ENCODE results near the gene CCNY.
"Not testable (repeated sequence)": the region's sequence is repeated elsewhere in the genome, so short reads cannot be mapped to it uniquely, and the experiment has no call there.

Gene CCNY

DNA sequence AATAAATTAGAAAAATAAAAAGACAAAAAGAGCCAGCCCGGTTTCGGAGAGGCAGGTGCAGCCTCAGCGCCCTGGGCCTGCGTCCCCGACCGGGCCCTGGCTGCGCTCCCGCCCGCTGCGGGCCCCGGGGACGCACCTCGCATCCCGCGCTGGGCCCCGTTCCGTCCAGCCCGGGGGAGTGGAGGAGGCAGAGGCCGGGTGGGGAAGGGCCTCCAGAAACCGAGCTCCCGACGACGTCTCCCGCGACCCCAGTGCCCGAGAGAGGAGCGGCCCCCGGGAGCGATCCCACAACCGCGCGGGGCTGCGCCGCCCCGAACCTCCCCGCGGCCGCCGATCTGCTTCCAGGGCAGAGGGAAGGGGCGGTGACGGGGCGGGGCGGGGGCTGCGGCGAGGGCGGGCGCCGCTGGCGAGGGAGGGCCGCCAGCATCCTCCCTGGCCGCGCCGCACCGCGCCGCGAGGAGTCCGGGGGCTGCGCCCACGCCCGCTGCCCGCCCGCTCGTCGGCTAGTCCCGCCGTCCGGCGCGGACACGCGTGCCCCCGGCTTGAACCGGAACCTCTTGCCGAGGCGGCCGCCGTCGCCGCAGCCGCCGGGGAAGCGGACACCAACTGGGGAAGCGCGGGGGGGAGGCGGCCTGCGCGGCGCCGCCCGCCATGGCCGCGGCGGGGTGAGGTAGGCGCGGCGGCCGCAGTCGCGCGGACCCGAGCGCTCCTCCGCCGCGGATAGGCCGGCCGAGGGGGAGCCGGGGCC is at the start of gene CCNY:
CCNY (plus strand) TSS at position 426 of the 748 bp plus-strand sequence. CDS start 545 bp downstream, outside the sequence.
- DNase-seq (ENCODE audit: low read depth in 2 of 3, low spot score in 2 of 3): peak; percentile 57 to 66 (median 61)

DNA sequence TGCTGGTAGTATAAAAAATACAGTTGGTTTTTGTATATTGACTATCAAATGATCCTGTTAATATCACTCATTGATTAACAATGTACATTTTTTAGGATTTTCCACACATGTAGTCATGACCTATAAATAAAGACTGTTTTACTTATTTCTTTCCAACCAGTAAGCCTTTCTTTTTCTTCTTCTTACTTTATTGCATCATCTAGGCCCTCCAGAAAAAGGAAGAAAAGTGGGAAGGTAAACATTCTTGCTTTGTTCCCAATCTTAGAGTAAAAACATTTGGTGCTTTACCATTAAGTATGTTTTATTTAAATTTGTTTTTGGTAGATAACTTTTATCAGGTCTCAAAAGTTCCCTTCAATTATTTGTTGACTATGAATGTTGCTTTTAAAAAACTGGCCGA is 47.1 kb upstream of the CCNY start:
- no peak for DNase-seq (ENCODE audit: low read depth in 2 of 3, low spot score in 2 of 3)

DNA sequence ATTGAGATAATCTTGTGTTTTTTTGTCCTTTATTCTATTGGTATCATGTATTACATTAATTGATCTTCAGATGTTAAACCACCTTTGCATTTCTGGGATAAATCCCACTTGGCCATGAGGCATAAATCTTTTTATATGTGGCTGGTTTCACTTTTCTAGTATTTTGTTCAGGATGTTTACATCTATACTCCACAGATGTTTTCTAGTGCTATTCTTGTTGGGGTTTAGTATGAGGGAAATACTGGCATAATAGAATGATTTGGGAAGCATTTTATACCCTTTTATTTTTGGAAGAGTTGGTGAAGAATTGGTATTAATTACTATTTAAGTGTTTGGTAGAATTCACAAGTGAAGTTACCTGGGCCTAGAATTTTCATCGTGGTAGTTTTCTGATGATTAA is 41.8 kb upstream of the CCNY start:
- no peak for DNase-seq (ENCODE audit: low read depth in 2 of 3, low spot score in 2 of 3)

DNA sequence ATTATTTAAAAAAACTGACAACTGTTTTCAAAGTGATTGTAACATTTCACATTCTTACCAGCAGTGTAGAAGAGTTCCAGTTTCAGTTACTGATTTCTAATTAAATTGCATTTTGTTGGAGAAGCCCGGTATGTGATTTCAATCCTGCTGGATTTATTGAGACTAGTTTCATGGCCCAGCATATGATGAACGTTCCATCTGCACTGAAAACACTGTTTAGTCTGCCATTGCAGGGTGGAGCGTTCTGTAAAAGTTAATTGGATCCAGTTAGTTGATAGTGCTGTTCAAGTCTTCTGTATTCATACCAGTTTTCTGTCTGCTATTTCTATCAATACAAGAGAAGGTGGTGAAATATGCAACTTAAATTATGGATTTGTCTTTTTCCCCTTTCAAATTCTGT is 37.3 kb upstream of the CCNY start:
- no peak for DNase-seq (ENCODE audit: low read depth in 2 of 3, low spot score in 2 of 3)

DNA sequence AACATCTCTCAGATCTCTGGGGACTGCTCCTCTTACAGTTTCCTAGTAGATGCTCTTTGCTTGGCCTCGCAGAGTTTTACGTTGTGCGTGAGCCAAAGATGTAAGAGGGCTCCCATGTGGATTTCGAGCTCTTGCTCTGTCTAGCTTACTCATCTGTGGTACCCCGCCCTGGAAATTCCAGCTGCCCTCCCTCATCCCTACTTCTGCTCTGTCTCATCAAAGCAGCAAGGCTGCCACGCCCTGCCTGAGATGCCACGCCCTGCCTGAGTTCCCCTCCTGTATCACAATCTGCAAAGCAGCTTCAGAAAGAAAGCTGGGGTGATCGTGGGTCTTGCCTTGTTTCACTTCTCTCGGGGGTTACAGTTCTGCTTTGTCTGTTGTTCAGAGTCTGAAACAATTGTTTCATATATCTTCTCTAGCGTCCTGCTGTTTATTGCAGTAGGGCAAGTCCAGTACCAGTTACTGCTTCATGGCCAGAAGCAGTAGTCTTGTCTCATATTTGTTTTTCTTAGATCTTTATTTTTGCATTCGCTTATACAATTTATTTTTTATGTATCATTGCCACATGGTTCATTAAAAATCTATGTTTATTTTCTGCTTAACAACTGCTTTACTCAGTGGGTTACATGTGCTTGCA is 36.1 kb upstream of the CCNY start:
- DNase-seq (ENCODE audit: low read depth in 2 of 3, low spot score in 2 of 3): no peak

DNA sequence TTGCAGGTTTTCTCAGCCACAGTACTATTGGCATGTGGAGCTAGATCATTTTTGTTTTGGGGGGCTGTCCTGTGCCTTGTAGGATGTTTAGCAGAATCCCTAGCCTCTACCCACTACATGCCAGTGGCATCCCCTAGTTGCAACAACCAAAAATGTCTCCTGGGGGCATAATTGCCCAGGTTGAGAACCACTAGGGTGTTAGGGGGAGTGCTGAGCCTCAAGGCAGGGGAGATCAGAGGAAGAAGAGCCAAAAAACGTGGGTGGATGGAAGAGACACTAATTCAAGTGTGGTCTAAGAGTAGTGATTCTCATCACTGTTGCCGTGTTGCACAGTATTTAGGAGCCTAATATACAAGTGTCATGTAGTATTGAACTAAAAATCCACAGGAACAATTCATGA is 31.7 kb upstream of the CCNY start:
- no peak for DNase-seq (ENCODE audit: low read depth in 2 of 3, low spot score in 2 of 3)

DNA sequence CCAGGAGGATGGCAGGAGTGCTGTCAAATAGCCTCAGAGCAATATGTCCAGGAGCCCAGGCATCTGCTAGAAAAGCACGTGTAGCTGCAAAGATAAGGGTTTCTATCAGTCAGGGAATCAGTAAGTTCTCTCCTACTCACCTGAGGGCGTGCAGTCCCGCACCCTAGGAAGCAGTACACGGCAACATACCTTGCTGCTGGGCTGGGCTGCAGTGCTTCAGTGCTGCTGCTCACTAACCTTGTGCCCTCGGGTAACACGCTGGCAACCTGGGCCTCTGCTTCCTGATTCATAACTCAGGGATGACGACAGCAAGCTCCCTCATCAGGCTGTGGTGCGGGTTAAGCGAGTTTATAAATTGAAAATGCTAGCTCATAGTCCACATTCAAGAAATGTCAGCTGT is 29.5 kb upstream of the CCNY start:
- DNase-seq (ENCODE audit: low read depth in 2 of 3, low spot score in 2 of 3): no peak

DNA sequence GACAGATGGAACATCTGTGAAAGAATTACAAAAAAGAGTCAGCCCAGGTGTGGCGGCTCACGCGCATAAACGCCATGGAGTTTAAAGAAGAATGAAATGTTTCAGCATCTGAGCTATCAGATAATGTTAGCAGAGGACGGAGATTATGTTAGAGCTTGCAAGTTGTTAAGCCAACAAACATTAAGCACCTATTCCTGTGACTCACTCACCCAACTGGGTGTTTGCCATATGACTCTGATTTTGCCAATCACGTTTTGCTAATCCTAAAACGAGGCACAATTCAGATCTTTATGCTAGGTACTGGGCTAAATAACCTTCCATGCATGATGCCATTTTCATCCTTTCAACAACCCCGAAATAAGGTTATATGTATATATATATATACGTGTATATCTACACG is 29.0 kb upstream of the CCNY start:
- DNase-seq (ENCODE audit: low read depth in 2 of 3, low spot score in 2 of 3): no peak

DNA sequence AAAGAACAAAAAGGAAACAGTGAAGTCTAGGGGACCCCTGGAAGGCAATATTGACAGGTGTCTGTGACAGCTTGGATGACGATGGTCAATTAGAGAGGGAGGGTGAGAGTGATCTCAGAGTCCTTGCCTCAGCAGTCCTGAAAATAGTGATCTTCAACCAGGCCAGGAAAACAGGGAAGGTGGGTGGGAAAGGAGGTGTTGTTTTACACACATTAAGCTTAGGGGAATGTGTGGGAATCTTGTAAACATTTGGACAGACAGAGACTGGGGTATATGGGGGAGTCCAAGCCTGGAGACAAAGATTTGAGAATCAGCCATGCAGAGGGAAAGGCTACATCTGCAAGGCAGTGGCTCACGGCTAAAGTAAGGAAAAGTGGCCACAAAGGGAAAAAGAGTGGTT is 27.5 kb upstream of the CCNY start:
- no peak for DNase-seq (ENCODE audit: low read depth in 2 of 3, low spot score in 2 of 3)

DNA sequence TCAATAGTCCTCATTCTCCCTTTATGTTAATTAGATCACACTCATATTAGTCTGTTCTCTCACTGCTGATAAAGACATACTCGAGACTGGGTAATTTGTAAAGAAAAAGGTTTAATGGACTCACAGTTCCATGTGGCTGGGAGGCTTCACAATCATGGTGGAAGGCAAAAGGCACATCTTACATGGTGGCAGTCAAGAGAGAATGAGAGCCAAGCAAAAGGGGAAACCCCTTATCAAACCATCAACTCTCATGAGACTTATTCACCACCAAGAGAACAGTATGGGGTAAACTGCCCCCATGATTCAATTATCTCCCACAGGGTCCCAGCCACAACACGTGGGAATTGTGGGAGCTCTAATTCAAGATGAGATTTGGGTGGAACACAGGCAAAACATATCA is 22.2 kb upstream of the CCNY start:
- not testable (repeated sequence) for DNase-seq (ENCODE audit: low read depth in 2 of 3, low spot score in 2 of 3)

DNA sequence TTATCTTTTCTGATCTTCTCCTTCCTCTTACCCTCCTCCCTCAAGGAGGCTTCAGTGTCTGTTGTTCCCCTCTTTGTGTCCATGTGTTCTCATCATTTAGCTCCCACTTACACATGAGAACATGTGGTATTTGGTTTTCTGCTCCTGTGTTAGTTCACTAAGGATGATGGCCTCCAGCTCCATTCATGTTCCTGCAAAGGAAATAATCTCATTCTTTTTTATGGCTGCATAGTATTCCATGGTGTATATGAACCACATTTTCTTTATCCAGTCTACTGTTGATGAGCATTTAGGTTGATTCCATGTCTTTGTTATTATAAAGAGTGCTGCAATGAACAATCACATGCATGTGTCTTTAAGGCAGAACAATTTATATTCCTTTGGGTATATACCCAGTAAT is 21.1 kb upstream of the CCNY start:
- DNase-seq (ENCODE audit: low read depth in 2 of 3, low spot score in 2 of 3): not testable (repeated sequence)

DNA sequence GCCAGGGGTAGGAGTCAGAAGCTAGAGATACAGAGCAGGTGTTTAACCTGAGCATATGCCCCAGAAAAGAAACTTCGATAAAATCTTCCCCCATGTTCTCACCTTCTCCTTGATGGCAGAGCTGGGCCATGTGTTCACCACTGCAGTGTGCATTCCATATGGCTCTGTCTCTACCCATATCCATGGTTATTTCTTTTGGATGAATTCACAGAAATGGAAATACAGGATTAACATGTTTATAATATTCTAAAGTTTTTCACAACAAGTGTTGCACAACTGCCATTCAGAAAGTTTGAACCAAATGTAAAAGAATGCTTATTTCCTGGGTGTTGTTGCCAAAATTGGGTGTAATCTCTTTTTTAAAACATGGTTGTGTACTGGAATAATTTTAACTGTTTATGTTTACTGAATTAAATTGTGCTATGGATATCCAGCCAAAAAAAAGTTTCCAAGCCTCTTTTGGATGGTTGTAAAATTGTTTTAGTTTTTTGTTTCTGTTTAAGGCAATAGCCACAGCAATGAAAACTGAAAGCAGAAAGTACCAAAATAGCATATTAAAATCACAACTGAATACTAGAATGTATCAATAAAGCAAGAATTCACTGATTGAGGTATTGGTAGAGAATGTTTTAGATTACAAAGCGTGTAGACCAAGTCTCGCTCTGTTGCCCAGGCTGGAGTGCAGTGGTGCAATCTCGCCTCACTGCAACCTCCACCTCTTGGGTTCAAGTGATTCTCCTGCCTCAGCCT is 19.9 kb upstream of the CCNY start:
- DNase-seq (ENCODE audit: low read depth in 2 of 3, low spot score in 2 of 3): no peak

DNA sequence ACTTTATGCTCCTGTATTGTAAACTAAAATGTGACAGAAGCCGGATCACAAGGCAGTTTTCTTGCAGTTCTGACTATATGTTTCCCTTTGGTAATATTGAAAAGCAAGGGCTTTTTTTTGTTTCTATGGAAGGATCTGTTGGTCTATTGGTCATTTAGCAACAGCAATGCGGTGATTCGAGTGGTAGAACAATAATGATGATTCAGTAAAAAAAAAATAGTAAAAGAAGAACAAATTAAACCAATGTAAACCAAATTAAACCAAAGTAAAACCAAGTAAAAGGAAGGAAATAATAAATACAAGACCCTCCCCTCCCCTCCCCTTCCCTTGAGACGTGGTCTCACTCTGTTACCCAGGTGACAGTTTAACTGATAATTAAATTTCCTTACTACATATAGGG is 17.8 kb upstream of the CCNY start:
- DNase-seq (ENCODE audit: low read depth in 2 of 3, low spot score in 2 of 3): no peak

DNA sequence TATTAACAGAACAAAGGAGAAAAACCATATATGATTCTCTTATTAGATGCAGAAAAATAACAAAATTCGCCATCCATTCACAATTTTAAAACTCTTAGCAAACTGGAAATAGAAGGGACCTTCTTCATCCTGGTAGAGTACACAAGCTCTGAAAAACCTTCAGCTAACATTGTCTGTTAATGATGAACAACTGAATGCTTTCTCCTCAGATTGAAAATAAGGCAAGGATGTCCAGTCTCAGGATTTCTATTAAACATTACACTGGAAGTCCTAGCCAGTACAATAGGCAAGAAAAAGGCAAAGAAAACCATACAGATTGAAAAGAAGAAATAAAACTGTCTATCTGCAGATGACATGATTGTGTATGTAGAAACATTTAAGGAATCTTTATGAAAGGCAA is 16.0 kb upstream of the CCNY start:
- no peak for DNase-seq (ENCODE audit: low read depth in 2 of 3, low spot score in 2 of 3)

DNA sequence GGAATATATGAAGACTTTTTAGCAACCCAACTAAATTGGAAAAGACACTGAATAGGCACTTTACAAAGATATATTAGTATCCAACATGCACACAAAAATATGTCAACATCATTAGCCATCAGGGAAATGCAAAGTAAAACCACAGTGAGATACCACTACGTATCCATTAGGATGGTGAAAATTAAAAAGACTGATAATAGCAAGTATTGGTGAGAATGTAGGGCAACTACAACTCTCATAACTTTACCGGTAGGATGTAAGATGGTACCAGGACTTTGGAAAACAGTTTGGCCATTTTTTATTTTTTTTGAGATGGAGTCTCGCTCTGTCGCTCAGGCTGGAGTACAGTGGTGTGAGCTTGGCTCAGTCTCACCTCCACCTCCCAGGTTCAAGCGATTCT is 13.7 kb upstream of the CCNY start:
- no peak for DNase-seq (ENCODE audit: low read depth in 2 of 3, low spot score in 2 of 3)

DNA sequence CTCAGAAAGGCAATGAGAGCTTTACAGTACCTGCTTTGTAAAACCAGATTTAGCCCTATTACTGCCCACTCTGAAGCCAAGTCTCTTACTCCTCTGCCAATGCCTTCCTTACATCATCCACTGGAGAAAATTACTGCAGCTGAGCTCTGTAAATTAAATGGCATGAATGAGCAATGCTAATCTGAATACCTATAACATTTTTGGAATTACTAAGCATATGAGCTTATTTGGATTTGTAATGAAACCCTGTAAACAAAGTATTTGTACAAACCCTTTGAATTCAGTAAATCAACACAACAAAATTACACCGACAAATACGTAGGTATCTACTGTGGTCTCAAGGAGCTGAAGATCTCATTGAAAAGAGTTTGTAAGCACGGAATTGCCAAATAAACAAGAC is 12.1 kb upstream of the CCNY start:
- DNase-seq (ENCODE audit: low read depth in 2 of 3, low spot score in 2 of 3): no peak

DNA sequence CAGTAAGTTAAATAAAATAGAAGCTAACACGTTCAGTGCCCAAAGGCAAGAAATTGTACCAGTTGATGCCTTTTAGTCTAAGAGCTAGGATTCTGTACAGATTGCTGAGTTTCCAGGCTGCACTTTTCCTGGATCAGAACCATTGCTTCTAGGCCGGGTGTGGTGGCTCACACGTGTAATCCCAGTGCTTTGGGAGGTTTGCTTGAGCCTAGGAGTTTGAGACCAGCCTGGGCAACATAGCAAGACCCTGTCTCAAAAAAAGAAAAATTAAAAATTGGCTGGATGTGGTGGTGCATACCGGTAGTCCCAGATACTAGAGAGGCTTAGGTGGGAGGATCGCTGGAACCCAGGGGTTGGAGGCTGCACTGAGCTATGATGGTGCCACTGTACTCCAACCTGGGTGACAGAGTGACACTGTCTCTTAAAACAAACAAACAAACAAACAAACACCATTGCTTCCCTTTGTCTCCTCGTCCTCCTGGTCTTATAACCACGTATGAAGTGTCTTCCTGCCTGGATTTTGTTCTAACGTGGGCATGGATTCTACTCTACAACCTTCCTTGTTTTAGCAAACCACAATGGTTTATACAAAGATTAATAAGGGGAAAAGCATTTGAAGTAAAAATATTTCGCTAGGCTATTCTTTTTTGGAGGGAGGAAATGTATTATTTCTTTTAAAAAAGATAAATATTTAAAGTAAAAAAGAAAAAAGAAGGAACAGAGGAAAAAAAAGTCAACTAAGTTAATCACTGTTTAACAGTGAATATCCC is 9.7 kb upstream of the CCNY start:
- no peak for DNase-seq (ENCODE audit: low read depth in 2 of 3, low spot score in 2 of 3)

DNA sequence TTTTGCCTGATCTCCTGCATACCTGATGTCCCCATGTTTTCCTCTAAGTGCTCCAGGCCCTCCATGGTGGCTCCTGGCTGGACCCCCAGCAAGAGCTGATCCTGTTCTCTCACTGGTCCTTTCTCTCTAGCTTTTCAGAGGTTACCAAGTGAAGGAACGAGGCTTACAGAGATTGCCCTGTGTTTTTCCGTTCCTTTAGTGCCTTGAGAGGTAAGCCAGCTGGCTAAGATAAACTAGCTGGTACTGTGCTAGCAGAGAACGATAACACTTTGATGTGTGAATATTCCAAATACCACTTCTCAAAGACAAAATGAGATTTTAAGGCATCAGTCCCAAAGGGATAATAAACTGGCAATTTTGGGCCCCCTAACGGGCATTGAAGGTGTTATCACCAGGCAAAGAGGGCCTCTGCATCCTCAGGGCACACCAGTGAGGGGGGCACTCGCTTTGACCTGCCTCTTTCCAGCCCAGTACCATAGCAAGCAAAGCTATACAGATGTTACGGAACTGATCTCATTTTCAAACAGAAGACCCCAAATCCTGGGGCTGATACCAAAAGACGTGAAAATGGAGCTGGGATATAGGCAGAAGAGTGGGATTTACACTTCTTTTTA is 8.4 kb upstream of the CCNY start:
- no peak for DNase-seq (ENCODE audit: low read depth in 2 of 3, low spot score in 2 of 3)

DNA sequence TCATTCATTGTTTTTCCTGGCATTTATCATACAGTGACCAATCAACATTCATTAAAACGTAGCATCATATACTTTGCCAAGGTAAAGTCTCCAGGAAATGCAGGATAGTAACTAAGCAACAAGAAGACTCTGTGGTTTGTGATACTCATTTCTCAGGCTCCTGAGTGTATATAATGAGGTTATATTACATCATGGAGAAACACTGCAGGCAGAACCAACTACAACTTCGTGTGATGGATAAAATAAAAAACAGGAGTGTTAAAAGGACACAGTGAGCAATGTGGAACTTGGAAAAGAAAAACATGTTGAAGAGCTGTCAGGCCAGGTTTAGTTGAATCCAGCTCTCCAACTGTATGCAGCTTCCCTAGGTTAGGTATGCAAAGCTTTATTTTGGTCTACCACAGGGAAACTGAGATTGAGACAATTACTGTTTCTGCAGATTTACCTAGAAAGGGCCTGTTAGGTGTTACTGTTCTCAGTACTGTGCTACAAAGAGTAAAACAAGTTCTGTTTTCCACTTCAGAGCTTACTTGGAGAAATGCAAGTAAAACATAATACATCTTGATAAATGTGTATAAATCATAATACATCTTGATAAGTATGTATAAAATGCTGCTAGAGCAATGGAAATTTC is 7.8 kb upstream of the CCNY start:
- DNase-seq (ENCODE audit: low read depth in 2 of 3, low spot score in 2 of 3): no peak

DNA sequence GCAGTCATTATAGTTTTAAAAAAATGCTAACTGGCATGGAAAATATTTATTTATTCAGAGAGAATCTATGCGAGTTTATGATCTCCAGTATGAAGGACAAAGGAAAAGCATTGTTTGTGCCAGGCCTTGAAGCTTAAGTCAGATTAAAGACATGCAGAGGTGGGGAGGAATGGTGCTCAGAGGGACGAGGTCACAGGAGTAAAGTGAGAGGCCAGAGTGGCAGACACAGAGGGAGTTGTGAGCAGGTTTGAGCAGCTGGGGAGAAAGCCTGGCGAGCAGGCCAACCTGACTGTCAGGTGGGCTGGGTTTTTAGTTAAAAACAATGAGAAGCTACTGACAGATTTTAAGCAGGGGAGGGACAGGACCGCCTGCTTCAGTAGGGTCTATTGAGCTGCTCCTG is 6.8 kb upstream of the CCNY start:
- DNase-seq (ENCODE audit: low read depth in 2 of 3, low spot score in 2 of 3): no peak

All from activated CD8-positive, alpha-beta memory T cell treated with anti-CD3 and anti-CD28 coated beads for 48 hours (primary cell).